Measurements from ENCODE around the gene TGFBR3L. TPM values are rescaled to one million over a fixed set of nuclear protein-coding genes. Genes with fewer than 3 reads are reported as not detected.

The TGFBR3L gene
- polyA plus RNA-seq, 1 donor (not counting 4 experiments of a cell fraction or from before 2014, with no cell fraction given), result 0.28 TPM

- TF ChIP-seq EZH2 (IDR thresholded peaks at IDR 0.05; ENCODE audit: low read length), result no peak
- no peak for TF ChIP-seq CTCF (optimal IDR thresholded peaks at IDR 0.05 in 1 of 3, IDR thresholded peaks at IDR 0.05 in 1 of 3, conservative IDR thresholded peaks at IDR 0.05 in 1 of 3; ENCODE audit: extremely low read depth in 1 of 3, insufficient read depth in 2 of 3, low read length in 3 of 3)
- dilution Hi-C loops (cut with MboI; ENCODE audit: extremely low pct_ligation_motif_present, low sequenced_read_pairs), result no loop called here
- H3K27ac ChIP-seq (ENCODE audit: control insufficient read depth, insufficient read depth, low read length), result no peak overlapping the region
- no peak overlapping the region for H3K4me3 ChIP-seq (ENCODE audit: control insufficient read depth in 2 of 3, extremely low read depth in 1 of 3, insufficient read depth in 2 of 3, low read depth in 1 of 3, low read length in 3 of 3)
- DNase-seq (ENCODE audit: low read depth, low spot score), result no peak
- peaks cover 31 to 36% of the 10 kb centered on the region in 2 experiments for H3K36me3 ChIP-seq (ENCODE audit: control insufficient read depth in 2 of 2, extremely low read depth in 1 of 2, insufficient read depth in 2 of 2, low read length in 2 of 2)
- no peak overlapping the region for H3K4me2 ChIP-seq (ENCODE audit: control insufficient read depth, extremely low read depth, insufficient read depth, low read depth, low read length)
- H3K9me3 ChIP-seq (ENCODE audit: control insufficient read depth, low read depth, low read length), result no peaks in the 10 kb centered on the region
- FAIRE-seq, result no peak
- H3K79me2 ChIP-seq (ENCODE audit: control insufficient read depth, insufficient read depth, low read length), result no peaks in the 10 kb centered on the region
- H3K9me1 ChIP-seq (ENCODE audit: control insufficient read depth, extremely low read depth, insufficient read depth, low read length), result peaks cover 3% of the 10 kb centered on the region
- H4K20me1 ChIP-seq (ENCODE audit: control insufficient read depth, extremely low read depth, insufficient read depth, low read length), result no peaks in the 10 kb centered on the region
- H3K4me1 ChIP-seq (ENCODE audit: control insufficient read depth, extremely low read depth, insufficient read depth, low read length), result peaks cover 27% of the 10 kb centered on the region
- no peak overlapping the region for H2AFZ ChIP-seq (ENCODE audit: control insufficient read depth, low read length)
- no peak overlapping the region for H3K9ac ChIP-seq (ENCODE audit: control insufficient read depth, extremely low read depth, insufficient read depth, low read length)
- no peaks in the 10 kb centered on the region for H3K27me3 ChIP-seq (ENCODE audit: control insufficient read depth, extremely low read depth, insufficient read depth, low read length)
Measured at GRCh38 chr19:7930765-7931164, 16.1 kb downstream of the TGFBR3L start.

- H3K9me1 ChIP-seq (ENCODE audit: control insufficient read depth, extremely low read depth, insufficient read depth, low read length), result peaks cover 3% of the 10 kb centered on the region
- DNase-seq (ENCODE audit: low read depth, low spot score) (no peak), FAIRE-seq (no peak)
- H3K36me3 ChIP-seq (ENCODE audit: control insufficient read depth in 2 of 2, extremely low read depth in 1 of 2, insufficient read depth in 2 of 2, low read length in 2 of 2), result peaks cover 31 to 36% of the 10 kb centered on the region in 2 experiments
- H3K27me3 ChIP-seq (ENCODE audit: control insufficient read depth, extremely low read depth, insufficient read depth, low read length), result no peaks in the 10 kb centered on the region
- no peaks in the 10 kb centered on the region for H3K79me2 ChIP-seq (ENCODE audit: control insufficient read depth, insufficient read depth, low read length)
- no peaks in the 10 kb centered on the region for H4K20me1 ChIP-seq (ENCODE audit: control insufficient read depth, extremely low read depth, insufficient read depth, low read length)
- H3K27ac ChIP-seq (ENCODE audit: control insufficient read depth, insufficient read depth, low read length), result no peak overlapping the region
- TF ChIP-seq EZH2 (IDR thresholded peaks at IDR 0.05; ENCODE audit: low read length), result no peak
- TF ChIP-seq CTCF (optimal IDR thresholded peaks at IDR 0.05 in 1 of 3, IDR thresholded peaks at IDR 0.05 in 1 of 3, conservative IDR thresholded peaks at IDR 0.05 in 1 of 3; ENCODE audit: extremely low read depth in 1 of 3, insufficient read depth in 2 of 3, low read length in 3 of 3), result no peak
- H3K4me3 ChIP-seq (ENCODE audit: control insufficient read depth in 2 of 3, extremely low read depth in 1 of 3, insufficient read depth in 2 of 3, low read depth in 1 of 3, low read length in 3 of 3), result no peak overlapping the region
- no peak overlapping the region for H3K4me2 ChIP-seq (ENCODE audit: control insufficient read depth, extremely low read depth, insufficient read depth, low read depth, low read length)
- H3K9ac ChIP-seq (ENCODE audit: control insufficient read depth, extremely low read depth, insufficient read depth, low read length), result no peak overlapping the region
- dilution Hi-C loops (cut with MboI; ENCODE audit: extremely low pct_ligation_motif_present, low sequenced_read_pairs), result no loop called here
- H3K4me1 ChIP-seq (ENCODE audit: control insufficient read depth, extremely low read depth, insufficient read depth, low read length), result peaks cover 27% of the 10 kb centered on the region
- no peak overlapping the region for H2AFZ ChIP-seq (ENCODE audit: control insufficient read depth, low read length)
- H3K9me3 ChIP-seq (ENCODE audit: control insufficient read depth, low read depth, low read length), result no peaks in the 10 kb centered on the region
Measured at GRCh38 chr19:7931221-7932061, 16.8 kb downstream of the TGFBR3L start.

All from keratinocyte (primary cell).